Heart left ventricle (tissue), 13 donors: Measurements from ENCODE around the gene RPS6KA2.
"Not testable (repeated sequence)": the region's sequence is repeated elsewhere in the genome, so short reads cannot be mapped to it uniquely, and the experiment has no call there.

Source experiments
- CTCF ChIP-seq, 12 donors: fragments of 200-600 bp; sonication (generic) in 4 of 12; IDR thresholded peaks; one replicate each; pipeline versions ENCODE4 v1.5.0 to v1.8.0; 2018 to 2022; ENCODE audit warnings: antibody characterized with exemption in 12 of 12, mild to moderate bottlenecking in 5 of 12
- POLR2A ChIP-seq, 2 donors: fragments of 450-650 bp; IDR thresholded peaks; one replicate each; pipeline ENCODE4 v1.6.1; 2017; ENCODE audit warnings: antibody characterized with exemption in 2 of 2, mild to moderate bottlenecking in 2 of 2, moderate library complexity in 2 of 2
- donor health status: ischemic (EF 13 %, LVEDD 7.1; RV severe dilation, severe dysfunction).
- donor health status: DM: no; HTN: yes; CAD: no.
- donor health status: DM: no; HTN: no; CAD: no.
- donor health status: ischemic (EF 25% LVEDD 6.9; RV normal size, moderate dysfunction).
- donor health status: ischemic (EF 25% LVEDD 5.7; RV mildly dilated, moderate dysfunction).
- donor health status: ischemic (EF 35%, LVEDD 5.7; RV mildly dilated, moderate dysfunction).
- donor health status: nonischemic (EF 11% LVEDD 7.7; RV severe dilation, severe dysfunction).
- donor health status: DM: yes; HTN: yes; CAD: no.
- donor health status: PGD.
- donor health status: ischemic (EF 29% LVEDD 5.4; RV normal size, mild dysfunction).
- donor health status: nonischemic (EF 23%, LVEDD 6.1; RV moderate dilation, normal function).

GRCh38 chr6:166539011-166539385, 88.1 kb downstream of the RPS6KA2 start:
- TF ChIP-seq POLR2A, CTCF (IDR thresholded peaks at IDR 0.05): not testable (repeated sequence)
